PC-3 (cell line): ENCODE data around the gene TRIL. TPM values are rescaled to one million over a fixed set of nuclear protein-coding genes. Genes with fewer than 3 reads are reported as not detected.

ENCODE experiments used
- ATAC-seq: fragments of 200-7000 bp; cut with Tn5 transposase; 2 replicates; pipeline ENCODE4 v1.9.1; 2020; ENCODE audit warnings: mild to moderate bottlenecking, moderate library complexity
- BruUV-seq: library from RNA; stranded (reverse); fragments of 400-500 nt; replicated peaks from 2 replicates; lab custom pipeline; 2021; lab: Mats Ljungman, UMichigan
- CTCF ChIA-PET: fragments of 300-600 bp; sonication (Branson Sonifier 250); formaldehyde crosslinking; loops from one replicate; lab custom pipeline; 2022; ENCODE audit warnings: antibody characterized with exemption; lab: Charles Lee
- POLR2A ChIA-PET: fragments of 300-600 bp; sonication (Branson Sonifier 250); formaldehyde crosslinking; loops from one replicate; lab custom pipeline; 2022; ENCODE audit warnings: antibody characterized with exemption; ENCODE audit not compliant: unreplicated experiment; lab: Charles Lee
- DNase-seq: peaks from one replicate; pipeline ENCODE4 v3.0.0-alpha.2; 2015
- H2AFZ ChIP-seq: fragments of 300-600 bp; sonication (generic); 2 replicates; pipeline ENCODE4 v1.6.0; 2016; ENCODE audit warnings: antibody characterized with exemption, low read length
- H3F3A ChIP-seq: fragments of 300-600 bp; sonication (generic); one replicate; pipeline ENCODE4 v1.6.0; 2017; ENCODE audit warnings: antibody characterized with exemption, low read length, control low read depth, mild to moderate bottlenecking; ENCODE audit not compliant: unreplicated experiment
- H3K27ac ChIP-seq: fragments of 300-600 bp; sonication (generic); 2 replicates; pipeline ENCODE4 v1.5.1; 2016; ENCODE audit warnings: mild to moderate bottlenecking, low read length
- H3K27me3 ChIP-seq: fragments of 300-600 bp; sonication (generic); 2 replicates; pipeline ENCODE4 v1.6.1; 2016; ENCODE audit warnings: low read length, mixed read lengths
- H3K36me3 ChIP-seq: fragments of 300-600 bp; sonication (generic); 2 replicates; pipeline ENCODE4 v1.6.1; 2016; ENCODE audit warnings: low read depth, mixed run types, low read length, mixed read lengths
- H3K4me1 ChIP-seq: fragments of 300-600 bp; sonication (generic); 2 replicates; pipeline ENCODE4 v1.5.1; 2016; ENCODE audit warnings: low read length; ENCODE audit not compliant: insufficient read depth
- H3K4me2 ChIP-seq: fragments of 300-600 bp; sonication (generic); 2 replicates; pipeline ENCODE4 v1.6.0; 2016; ENCODE audit warnings: low read length
- H3K4me3 ChIP-seq: fragments of 300-600 bp; sonication (generic); 2 replicates; pipeline ENCODE4 v1.5.1; 2016; ENCODE audit warnings: mild to moderate bottlenecking, low read length, mixed read lengths
- H3K79me2 ChIP-seq: fragments of 300-600 bp; sonication (generic); 2 replicates; pipeline ENCODE4 v1.6.1; 2017; ENCODE audit warnings: low read length, mixed read lengths
- H3K9ac ChIP-seq: fragments of 300-600 bp; sonication (generic); 2 replicates; pipeline ENCODE4 v1.6.0; 2016; ENCODE audit warnings: mild to moderate bottlenecking, low read length
- H3K9me2 ChIP-seq: fragments of 300-600 bp; sonication (generic); replicated peaks from 2 replicates; pipeline ENCODE4 v1.6.1; 2016; ENCODE audit warnings: mixed run types, low read length, mixed read lengths
- H3K9me3 ChIP-seq: fragments of 300-600 bp; sonication (generic); 2 replicates; pipeline ENCODE4 v1.6.1; 2016; ENCODE audit warnings: low read length, mixed read lengths
- H4K20me1 ChIP-seq: fragments of 300-600 bp; sonication (generic); 2 replicates; pipeline ENCODE4 v1.6.1; 2016; ENCODE audit warnings: low read length, mixed read lengths
- CTCF ChIP-seq: fragments of 300-600 bp; sonication (generic); conservative IDR thresholded peaks from 2 replicates; pipeline ENCODE4 v1.5.1; 2017; ENCODE audit warnings: antibody characterized with exemption, low read depth, mild to moderate bottlenecking, low read length
- EZH2 ChIP-seq: fragments of 300-600 bp; sonication (generic); IDR thresholded peaks from one replicate; pipeline ENCODE4 v1.6.1; 2017; ENCODE audit warnings: antibody characterized with exemption, mild to moderate bottlenecking, low read length; ENCODE audit not compliant: unreplicated experiment
- EZH2phosphoT487 ChIP-seq: fragments of 300-600 bp; sonication (generic); IDR thresholded peaks from 2 replicates; pipeline ENCODE4 v1.6.1; 2018; ENCODE audit warnings: mild to moderate bottlenecking, antibody characterized with exemption, low read length, borderline replicate concordance
- intact Hi-C: fragments of 100-400 bp; cut with micrococcal nuclease; formaldehyde crosslinking; loops from 2 replicates; pipeline ENCODE4 v1.9.0; 2023
- total RNA-seq: library from RNA; depleted of rRNA; stranded (reverse); fragments of >200 nt; gene quantifications from 2 replicates; pipeline ENCODE4 v1.2.3, GENCODE V29; 2014

Gene TRIL
- total RNA-seq, 1 experiment from 2014 or later, result 0.29 TPM

- H3K27me3 ChIP-seq, result no peaks in the 10 kb centered on the region
- H3K36me3 ChIP-seq, result no peaks in the 10 kb centered on the region
- H3K27ac ChIP-seq, result no peak overlapping the region
- TF ChIP-seq CTCF (no peak), EZH2 (no peak), EZH2phosphoT487 (no peak)
- H3K4me1 ChIP-seq, result peaks cover 6% of the 10 kb centered on the region
- ATAC-seq (no peak), DNase-seq (no peak)
- H3K79me2 ChIP-seq, result no peaks in the 10 kb centered on the region
- no peaks in the 10 kb centered on the region for H3K9me2 ChIP-seq
- no peaks in the 10 kb centered on the region for H4K20me1 ChIP-seq
- ChIA-PET POLR2A (no interaction called here), CTCF (interaction anchor here (1.1 kb wide), 1 partner anchor 33 kb away, joined by 3 read pairs; no protein-coding TSS in a partner anchor)
- H2AFZ ChIP-seq, result no peak overlapping the region
- H3K9ac ChIP-seq, result no peak overlapping the region
- intact Hi-C loops, result no loop called here
- BruUV-seq, result no TSS peak
- H3K4me2 ChIP-seq, result no peak overlapping the region
- H3K4me3 ChIP-seq, result no peak overlapping the region
- H3F3A ChIP-seq, result no peaks in the 10 kb centered on the region
- no peaks in the 10 kb centered on the region for H3K9me3 ChIP-seq
These were observed 31.3 kb upstream of the TRIL start for GRCh38 chr7:28989211-28989980.

GRCh38 chr7:28988810-28989209 is 30.7 kb upstream of the TRIL start:
- Histone ChIP-seq H3K9me2 (no peaks in the 10 kb centered on the region), H3K4me3 (no peak overlapping the region), H3K36me3 (no peaks in the 10 kb centered on the region), H4K20me1 (no peaks in the 10 kb centered on the region), H3K4me2 (no peak overlapping the region), H3K9ac (no peak overlapping the region), H3K4me1 (peaks cover 11% of the 10 kb centered on the region), H3F3A (no peaks in the 10 kb centered on the region), H3K9me3 (no peaks in the 10 kb centered on the region), H3K27ac (no peak overlapping the region), H2AFZ (no peak overlapping the region), H3K27me3 (no peaks in the 10 kb centered on the region), H3K79me2 (no peaks in the 10 kb centered on the region)
- ATAC-seq (no peak), DNase-seq (peak; percentile 39)
- CTCF ChIA-PET, result no interaction called here
- POLR2A ChIA-PET, result no interaction called here
- intact Hi-C loops, result no loop called here
- no TSS peak for BruUV-seq
- TF ChIP-seq CTCF, result no peak
- no peak for TF ChIP-seq EZH2phosphoT487
- TF ChIP-seq EZH2, result no peak

DNA sequence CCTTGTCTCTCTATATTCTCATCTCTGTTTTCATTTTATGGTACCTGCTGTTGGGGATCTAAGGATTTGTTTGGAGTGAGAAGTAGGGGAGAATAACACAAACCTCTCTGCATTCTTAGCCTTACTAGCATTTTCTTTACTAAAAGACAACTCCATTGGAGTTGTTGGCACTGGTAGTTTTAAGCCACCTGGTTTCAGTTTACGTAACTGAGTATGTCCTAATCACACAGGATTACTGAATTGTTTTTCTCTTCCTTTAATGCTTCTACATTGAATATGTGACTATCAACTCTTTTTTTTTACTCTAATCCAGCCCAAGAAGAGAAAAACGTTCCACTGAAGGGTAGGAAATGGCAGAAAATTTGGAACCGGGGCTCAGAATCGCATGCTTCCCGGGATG is 30.0 kb upstream of the TRIL start:
- no peaks in the 10 kb centered on the region for H3K36me3 ChIP-seq
- no TSS peak for BruUV-seq
- no peaks in the 10 kb centered on the region for H3K27me3 ChIP-seq
- H4K20me1 ChIP-seq, result no peaks in the 10 kb centered on the region
- ChIA-PET CTCF (no interaction called here), POLR2A (no interaction called here)
- H2AFZ ChIP-seq, result no peak overlapping the region
- H3K4me1 ChIP-seq, result peaks cover 11% of the 10 kb centered on the region
- H3K9ac ChIP-seq, result no peak overlapping the region
- ATAC-seq (no peak), DNase-seq (no peak)
- no peak overlapping the region for H3K4me2 ChIP-seq
- H3K4me3 ChIP-seq, result no peak overlapping the region
- no peak overlapping the region for H3K27ac ChIP-seq
- H3K79me2 ChIP-seq, result no peaks in the 10 kb centered on the region
- TF ChIP-seq EZH2 (no peak), EZH2phosphoT487 (no peak), CTCF (no peak)
- H3F3A ChIP-seq, result no peaks in the 10 kb centered on the region
- no peaks in the 10 kb centered on the region for H3K9me2 ChIP-seq
- H3K9me3 ChIP-seq, result no peaks in the 10 kb centered on the region
- intact Hi-C loops, result no loop called here
